HepG2 (cell line): Measurements from ENCODE around the gene CD14. TPM values are rescaled to one million over a fixed set of nuclear protein-coding genes. Genes with fewer than 3 reads are reported as not detected.
A peak's percentile ranks its signal among the peaks of the same experiment; 100 is the strongest.

Source experiments
- AKAP8 ChIP-seq: sonication (generic); formaldehyde crosslinking; IDR thresholded peaks from 2 replicates; pipeline ENCODE4 v1.5.1; 2020; ENCODE audit warnings: mild to moderate bottlenecking, missing genetic modification reagents
- ARID2 ChIP-seq: sonication (generic); formaldehyde crosslinking; IDR thresholded peaks from 2 replicates; pipeline ENCODE4 v1.8.1; 2022; ENCODE audit warnings: mild to moderate bottlenecking, missing genetic modification reagents, borderline replicate concordance
- ATF7 ChIP-seq, 2 experiments: fragments of 450-650 bp in 1 of 2; sonication (generic) in 1 of 2; formaldehyde crosslinking in 1 of 2; IDR thresholded peaks; 2 replicates each; pipeline versions ENCODE4 v1.4.0 to v1.6.1; 2016 to 2020; ENCODE audit warnings: antibody characterized with exemption in 1 of 2, mild to moderate bottlenecking in 1 of 2, missing genetic modification reagents in 1 of 2
- CCDC6 ChIP-seq: sonication (generic); formaldehyde crosslinking; IDR thresholded peaks from 2 replicates; pipeline ENCODE4 v1.8.1; 2022; ENCODE audit warnings: mild to moderate bottlenecking, missing genetic modification reagents, moderate library complexity
- ELF4 ChIP-seq: sonication (generic); formaldehyde crosslinking; IDR thresholded peaks from 2 replicates; pipeline ENCODE4 v1.5.0; 2020; ENCODE audit warnings: missing genetic modification reagents, mild to moderate bottlenecking, moderate library complexity, borderline replicate concordance
- ETV6 ChIP-seq: sonication (generic); formaldehyde crosslinking; conservative IDR thresholded peaks from 2 replicates; pipeline ENCODE4 v1.4.0; 2020; ENCODE audit warnings: missing genetic modification reagents
- FOXP4 ChIP-seq: sonication (generic); formaldehyde crosslinking; IDR thresholded peaks from 2 replicates; pipeline ENCODE4 v1.4.0; 2020; ENCODE audit warnings: missing genetic modification reagents
- MIER3 ChIP-seq: IDR thresholded peaks from 2 replicates; pipeline ENCODE4 v1.6.1; 2016; ENCODE audit warnings: missing compliant biosample characterization, borderline replicate concordance
- NFRKB ChIP-seq: fragments of 450-650 bp; IDR thresholded peaks from 2 replicates; pipeline ENCODE4 v1.6.1; 2017
- NONO ChIP-seq, 2 experiments: fragments of 450-650 bp in 1 of 2; sonication (generic) in 1 of 2; formaldehyde crosslinking in 1 of 2; IDR thresholded peaks in 1 of 2; conservative IDR thresholded peaks in 1 of 2; 2 replicates each; pipeline versions ENCODE4 v1.6.1 to v1.8.0; 2017 to 2022; ENCODE audit warnings: mild to moderate bottlenecking in 1 of 2, missing genetic modification reagents in 1 of 2, moderate library complexity in 1 of 2
- PITX1 ChIP-seq: sonication (generic); formaldehyde crosslinking; IDR thresholded peaks from 2 replicates; pipeline ENCODE4 v1.5.1; 2020; ENCODE audit warnings: mild to moderate bottlenecking, missing genetic modification reagents
- RELA ChIP-seq: sonication (generic); formaldehyde crosslinking; IDR thresholded peaks from 2 replicates; pipeline ENCODE4 v1.4.0; 2020; ENCODE audit warnings: missing genetic modification reagents
- STAT5B ChIP-seq: sonication (generic); formaldehyde crosslinking; IDR thresholded peaks from 2 replicates; pipeline ENCODE4 v1.4.0; 2020; ENCODE audit warnings: missing genetic modification reagents
- TIGD3 ChIP-seq: sonication (generic); formaldehyde crosslinking; IDR thresholded peaks from 2 replicates; pipeline ENCODE4 v1.5.1; 2020; ENCODE audit warnings: mild to moderate bottlenecking, missing genetic modification reagents, borderline replicate concordance
- TSC22D2 ChIP-seq: sonication (generic); formaldehyde crosslinking; IDR thresholded peaks from 2 replicates; pipeline ENCODE4 v1.5.1; 2020; ENCODE audit warnings: missing genetic modification reagents, mild to moderate bottlenecking, borderline replicate concordance
- YY1 ChIP-seq: IDR thresholded peaks from 2 replicates; pipeline ENCODE4 v1.6.1; 2011; ENCODE audit warnings: low read length, low read depth, moderate library complexity, mild to moderate bottlenecking; ENCODE audit not compliant: insufficient read depth, insufficient replicate concordance
- ZFP41 ChIP-seq: sonication (generic); formaldehyde crosslinking; IDR thresholded peaks from 2 replicates; pipeline ENCODE4 v1.4.0; 2020; ENCODE audit warnings: mild to moderate bottlenecking, missing genetic modification reagents, borderline replicate concordance
- ZNF10 ChIP-seq: sonication (generic); formaldehyde crosslinking; IDR thresholded peaks from 2 replicates; pipeline ENCODE4 v1.4.0; 2020; ENCODE audit warnings: mild to moderate bottlenecking, low read depth, missing genetic modification reagents, borderline replicate concordance
- ZNF549 ChIP-seq: sonication (generic); formaldehyde crosslinking; IDR thresholded peaks from 2 replicates; pipeline ENCODE4 v1.5.0; 2020; ENCODE audit warnings: missing genetic modification reagents
- ZNF672 ChIP-seq: sonication (generic); formaldehyde crosslinking; IDR thresholded peaks from 2 replicates; pipeline ENCODE4 v1.8.1; 2022; ENCODE audit warnings: missing genetic modification reagents
- polyA plus RNA-seq, 8 experiments: library from polyadenylated mRNA; depleted of rRNA in 3 of 8; stranded (reverse) in 7 of 8; unstranded in 1 of 8; fragments of >200 nt; fragmentation: Illumina TruSeq in 4 of 8; extraction: Trizol in 4 of 8; gene quantifications; 2 replicates each; pipeline versions ENCODE4 v1.2.1 to v1.2.3, GENCODE V29; 2011 to 2016; ENCODE audit warnings: low read depth in 4 of 8, missing spikeins in 1 of 8, mixed read lengths in 1 of 8; ENCODE audit not compliant: insufficient read depth in 1 of 8
- total RNA-seq, 5 experiments: library from RNA; depleted of rRNA; stranded (reverse); fragments of >200 nt; fragmentation: Illumina TruSeq; extraction: Trizol; gene quantifications; 2 replicates each; pipeline ENCODE4 v1.2.3, GENCODE V29; 2016; ENCODE audit warnings: low read depth in 1 of 5
- TF ChIP-seq, protein P1 (sequence below), 2 experiments: fragments of 450-650 bp in 1 of 2; sonication (generic) in 1 of 2; formaldehyde crosslinking; IDR thresholded peaks; 2 replicates each; pipeline versions ENCODE4 v1.5.0 to v1.8.0; 2020 to 2022; ENCODE audit warnings: mild to moderate bottlenecking in 1 of 2, missing genetic modification reagents in 1 of 2
- TF ChIP-seq, protein P2 (sequence below): sonication (generic); formaldehyde crosslinking; IDR thresholded peaks from 2 replicates; pipeline ENCODE4 v1.8.0; 2022; ENCODE audit warnings: low read depth, missing genetic modification reagents

The CD14 gene
- total and polyA plus RNA-seq, 2 of the 13 experiments (the other 11 are each of a cell fraction or from before 2014, with no cell fraction given), result 1.7 to 4.7 TPM

- TF ChIP-seq ZNF10 (CRISPR knock-in tag) (no peak), NONO (IDR thresholded peaks at IDR 0.05) (no peak), NONO (CRISPR knock-in tag; conservative IDR thresholded peaks at IDR 0.05) (peak; percentile 81), STAT5B (no peak), ZNF549 (CRISPR knock-in tag) (no peak), RELA (CRISPR knock-in tag) (0 out of 2 replicates have a peak, but pooled peaks have one; percentile 45), NFRKB (no peak), ATF7 (IDR thresholded peaks at IDR 0.05) (no peak), ATF7 (CRISPR knock-in tag; IDR thresholded peaks at IDR 0.05) (no peak), TIGD3 (CRISPR knock-in tag) (peak; percentile 42; the same call in 1 of the 2 replicates), ARID2 (CRISPR knock-in tag) (0 out of 2 replicates have a peak, but pooled peaks have one; percentile 13), ELF4 (CRISPR knock-in tag) (peak; percentile 87; the same call in 1 of the 2 replicates), TSC22D2 (CRISPR knock-in tag) (peak; percentile 68; the same call in 1 of the 2 replicates), AKAP8 (CRISPR knock-in tag) (no peak; the same call in 1 of the 2 replicates), FOXP4 (CRISPR knock-in tag) (no peak), ZNF672 (CRISPR knock-in tag) (no peak), ZFP41 (CRISPR knock-in tag) (no peak), ETV6 (CRISPR knock-in tag) (peak; percentile 93), YY1 (peak; percentile 49), CCDC6 (peak; percentile 91), PITX1 (0 out of 2 replicates have a peak, but pooled peaks have one; percentile 14), MIER3 (peak; percentile 49; the same call in 1 of the 2 replicates)
- TF ChIP-seq, protein P1, sequence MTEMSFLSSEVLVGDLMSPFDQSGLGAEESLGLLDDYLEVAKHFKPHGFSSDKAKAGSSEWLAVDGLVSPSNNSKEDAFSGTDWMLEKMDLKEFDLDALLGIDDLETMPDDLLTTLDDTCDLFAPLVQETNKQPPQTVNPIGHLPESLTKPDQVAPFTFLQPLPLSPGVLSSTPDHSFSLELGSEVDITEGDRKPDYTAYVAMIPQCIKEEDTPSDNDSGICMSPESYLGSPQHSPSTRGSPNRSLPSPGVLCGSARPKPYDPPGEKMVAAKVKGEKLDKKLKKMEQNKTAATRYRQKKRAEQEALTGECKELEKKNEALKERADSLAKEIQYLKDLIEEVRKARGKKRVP (CRISPR knock-in tag; IDR thresholded peaks at IDR 0.05), result 0 out of 4 replicates have a peak, but pooled peaks of 1 of the 2 experiments have one; percentile 52
- TF ChIP-seq, protein P2, sequence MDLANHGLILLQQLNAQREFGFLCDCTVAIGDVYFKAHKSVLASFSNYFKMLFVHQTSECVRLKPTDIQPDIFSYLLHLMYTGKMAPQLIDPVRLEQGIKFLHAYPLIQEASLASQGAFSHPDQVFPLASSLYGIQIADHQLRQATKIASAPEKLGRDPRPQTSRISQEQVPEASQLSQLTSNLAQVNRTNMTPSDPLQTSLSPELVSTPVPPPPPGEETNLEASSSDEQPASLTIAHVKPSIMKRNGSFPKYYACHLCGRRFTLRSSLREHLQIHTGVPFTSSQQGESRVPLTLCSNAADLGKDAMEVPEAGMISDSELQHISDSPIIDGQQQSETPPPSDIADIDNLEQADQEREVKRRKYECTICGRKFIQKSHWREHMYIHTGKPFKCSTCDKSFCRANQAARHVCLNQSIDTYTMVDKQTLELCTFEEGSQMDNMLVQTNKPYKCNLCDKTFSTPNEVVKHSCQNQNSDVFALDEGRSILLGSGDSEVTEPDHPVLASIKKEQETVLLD (CRISPR knock-in tag), result peak; percentile 58; the same call in 1 of the 2 replicates
Observed at GRCh38 chr5:140664359-140665119, 31.6 kb upstream of the CD14 start, which contains the start of gene WDR55 (continued).
